ENCODE measurements around the gene MICAL3.

MICAL3 gene

GRCh38 chr22:17874231-17874905 lies 150.0 kb downstream of the MICAL3 start:
- H3K27ac ChIP-seq: no peak overlapping the region
- TF ChIP-seq ZFX (IDR thresholded peaks at IDR 0.05; ENCODE audit: borderline replicate concordance) (no peak), CTCF (IDR thresholded peaks at IDR 0.05) (no peak)

DNA sequence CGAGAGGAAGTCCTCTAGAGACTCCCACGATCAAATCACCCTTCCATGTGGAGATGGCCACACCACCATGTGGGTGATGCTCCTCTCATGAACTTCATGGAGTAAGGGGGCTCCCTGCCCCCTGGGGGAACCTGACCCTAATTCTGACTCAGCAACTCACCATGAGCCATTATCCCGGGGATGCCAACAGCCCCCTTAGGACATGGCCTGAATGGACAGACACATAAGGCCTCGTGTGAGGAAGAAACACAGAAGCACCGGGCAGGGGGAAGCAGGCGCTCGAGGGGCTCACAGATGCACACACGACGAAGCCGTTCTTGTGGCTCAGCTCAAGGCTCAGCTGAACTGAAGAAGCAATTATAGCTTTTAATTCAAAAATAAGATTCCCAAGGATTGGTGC lies 150.6 kb downstream of the MICAL3 start:
- H3K27ac ChIP-seq: no peak overlapping the region
- TF ChIP-seq CTCF (IDR thresholded peaks at IDR 0.05) (no peak), ZFX (IDR thresholded peaks at IDR 0.05; ENCODE audit: borderline replicate concordance) (no peak)

GRCh38 chr22:17873116-17873515 lies 151.2 kb downstream of the MICAL3 start:
- H3K27ac ChIP-seq: no peak overlapping the region
- TF ChIP-seq ZFX (IDR thresholded peaks at IDR 0.05; ENCODE audit: borderline replicate concordance) (no peak), CTCF (IDR thresholded peaks at IDR 0.05) (no peak)

DNA sequence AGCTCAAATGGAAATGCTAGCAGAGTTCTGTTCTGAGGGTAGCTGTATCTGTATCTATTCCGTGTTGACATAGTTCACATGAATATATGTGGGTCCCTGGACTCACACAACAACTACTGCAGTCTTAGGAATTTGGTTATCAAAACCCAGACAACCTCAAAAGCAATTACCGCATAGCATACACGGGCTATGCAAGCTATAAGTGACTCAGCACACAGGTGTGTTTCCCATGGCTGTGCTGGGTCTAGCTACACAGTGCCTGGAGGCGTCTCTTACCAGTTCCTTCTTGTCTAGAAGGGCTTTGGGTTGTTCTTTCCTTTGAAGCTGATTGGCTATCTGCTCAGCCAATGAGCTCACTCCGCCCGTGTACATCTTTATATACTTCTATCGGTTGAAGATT lies 151.9 kb downstream of the MICAL3 start:
- no peak overlapping the region for H3K27ac ChIP-seq
- TF ChIP-seq ZFX (IDR thresholded peaks at IDR 0.05; ENCODE audit: borderline replicate concordance) (no peak), CTCF (IDR thresholded peaks at IDR 0.05) (no peak)

GRCh38 chr22:17871726-17872458 lies 152.5 kb downstream of the MICAL3 start:
- TF ChIP-seq CTCF (IDR thresholded peaks at IDR 0.05): no peak
- no peak for TF ChIP-seq ZFX (IDR thresholded peaks at IDR 0.05; ENCODE audit: borderline replicate concordance)
- H3K27ac ChIP-seq: no peak overlapping the region

DNA sequence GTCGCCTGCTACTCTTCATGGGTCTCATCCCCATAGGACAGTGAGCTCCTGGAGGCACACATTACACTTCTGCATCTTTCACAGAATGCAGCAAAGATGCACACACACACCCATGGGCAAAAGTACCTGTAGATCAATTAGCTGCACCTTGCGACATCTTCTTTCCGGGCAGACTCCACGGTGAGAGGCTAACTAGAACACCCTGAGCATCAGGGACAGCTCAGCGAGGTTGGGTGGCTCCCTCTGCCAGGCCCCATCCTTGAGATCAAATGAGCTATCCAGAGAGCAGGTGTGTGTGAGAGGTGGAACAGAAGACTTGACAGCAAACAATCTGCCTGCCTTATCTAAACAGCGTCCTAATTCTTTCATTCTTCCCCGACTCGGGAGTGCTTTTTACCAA lies 154.0 kb downstream of the MICAL3 start:
- H3K27ac ChIP-seq: no peak overlapping the region
- TF ChIP-seq CTCF (IDR thresholded peaks at IDR 0.05) (no peak), ZFX (IDR thresholded peaks at IDR 0.05; ENCODE audit: borderline replicate concordance) (no peak)
